Stimulated activated CD8-positive, alpha-beta memory T cell treated with anti-CD3 and anti-CD28 coated beads, Interleukin-4, amount 100 ng/mL, for 4 hours (primary cell): ENCODE results near the gene SORCS3.
"Not testable (repeated sequence)": the region's sequence is repeated elsewhere in the genome, so short reads cannot be mapped to it uniquely, and the experiment has no call there.

Experiments used
- DNase-seq, 2 donors: peaks; one replicate each; pipeline ENCODE4 v3.0.0-alpha.2; 2020; ENCODE audit warnings: low read depth in 2 of 2, low spot score in 1 of 2

Gene SORCS3

GRCh38 chr10:104689547-104689946 lies 48.5 kb downstream of the SORCS3 start:
- DNase-seq: no peak

- no peak for DNase-seq
These were observed 49.0 kb downstream of the SORCS3 start for GRCh38 chr10:104690101-104690500.

DNA sequence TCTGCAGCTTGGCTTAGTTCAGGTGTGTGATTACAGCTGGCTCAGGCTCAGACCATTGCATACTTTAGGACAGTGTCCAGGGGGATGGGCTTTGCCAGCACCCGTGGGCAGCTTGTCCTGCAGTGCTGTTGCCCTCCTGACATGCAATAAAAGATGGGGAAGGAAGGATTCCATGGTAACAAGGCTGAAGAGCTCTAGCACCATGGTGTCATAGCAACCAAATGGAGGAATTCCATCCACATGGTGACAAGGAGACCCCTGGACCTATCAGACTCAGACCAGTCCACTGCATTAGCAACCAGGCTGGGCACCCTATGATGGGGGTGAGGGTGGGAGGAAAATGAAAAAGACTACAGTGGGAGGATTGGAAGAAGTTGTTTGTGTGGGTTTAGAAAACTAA lies 49.9 kb downstream of the SORCS3 start:
- DNase-seq: no peak

DNA sequence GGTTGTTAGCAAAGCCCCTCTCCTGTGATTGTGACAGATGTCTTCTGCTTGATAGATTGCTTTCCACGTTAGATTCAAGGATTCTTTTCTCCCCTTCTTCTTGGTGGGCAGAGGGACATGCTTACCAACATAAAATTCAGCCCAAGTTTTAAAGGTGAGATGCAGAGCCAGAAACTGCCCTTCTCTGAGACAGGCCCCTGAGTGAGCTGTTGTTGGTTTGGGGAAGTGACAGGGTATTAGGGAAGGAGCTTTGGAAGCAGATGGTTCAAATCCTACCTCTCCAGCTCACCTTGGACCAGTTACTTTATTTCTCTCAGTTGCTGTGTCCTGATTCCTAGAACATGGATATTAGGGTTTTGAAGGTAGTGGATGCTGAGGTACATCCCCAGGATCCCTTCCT lies 53.0 kb downstream of the SORCS3 start:
- DNase-seq: no peak

GRCh38 chr10:104703262-104703661 lies 62.2 kb downstream of the SORCS3 start:
- DNase-seq: not testable (repeated sequence)

DNA sequence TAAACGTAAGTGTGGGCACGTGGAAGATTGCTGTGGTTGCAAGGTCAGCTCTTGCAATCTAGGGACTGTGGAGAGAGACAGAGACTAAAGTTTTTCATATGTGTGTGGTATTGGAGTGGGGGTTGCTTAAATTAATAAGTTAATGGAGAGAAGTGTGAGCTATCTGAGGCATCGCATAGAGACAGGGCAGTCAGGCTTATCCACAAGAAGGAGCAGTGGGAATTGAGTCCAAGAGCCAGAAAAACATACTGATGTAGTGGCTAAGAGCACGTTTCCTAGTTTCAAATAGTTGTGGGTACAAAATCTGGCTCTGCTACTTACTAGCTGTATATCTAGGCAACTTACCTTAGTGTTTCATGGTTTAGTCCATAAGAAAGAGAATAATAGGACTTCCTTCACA lies 65.8 kb downstream of the SORCS3 start:
- no peak for DNase-seq

- DNase-seq: no peak
These were observed 66.7 kb downstream of the SORCS3 start for GRCh38 chr10:104707602-104708459.

- DNase-seq: no peak
These were observed 70.2 kb downstream of the SORCS3 start for GRCh38 chr10:104711302-104711721.

DNA sequence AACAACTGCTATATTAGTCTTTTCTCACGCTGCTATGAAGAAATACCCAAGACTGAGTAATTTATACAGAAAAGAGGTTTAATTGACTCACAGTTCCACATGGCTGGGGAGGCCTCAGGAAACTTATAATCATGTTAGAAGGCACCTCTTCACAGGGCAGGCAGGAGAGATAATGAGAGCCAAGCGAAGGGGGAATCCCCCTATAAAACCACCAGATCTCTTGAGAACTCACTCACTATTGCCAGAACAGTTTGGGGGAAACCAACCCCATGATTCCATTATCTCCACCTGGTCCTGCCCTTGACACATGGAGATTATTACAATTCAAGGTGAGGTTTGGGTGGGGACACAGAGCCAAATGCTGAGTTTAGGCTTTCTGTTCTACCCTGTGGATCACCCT lies 89.5 kb downstream of the SORCS3 start:
- not testable (repeated sequence) for DNase-seq

DNA sequence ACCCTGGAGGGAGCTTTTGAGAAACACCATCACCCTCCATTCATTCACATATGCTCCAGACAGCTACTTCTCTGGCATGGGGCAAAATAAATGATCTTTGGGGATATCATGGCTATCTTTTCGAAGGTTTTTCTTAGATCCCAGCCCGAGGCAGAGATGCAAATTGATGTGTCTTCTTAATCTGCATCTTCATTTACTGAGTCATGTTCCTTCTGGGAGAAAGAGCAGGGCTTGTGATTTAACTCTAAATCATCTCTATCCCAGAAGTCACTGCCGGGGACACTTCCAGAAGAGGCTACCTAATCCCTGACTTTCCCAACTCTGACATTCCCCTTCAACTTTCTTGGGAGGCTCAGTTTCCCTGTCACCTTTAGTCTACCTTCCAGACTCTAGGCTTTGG lies 90.1 kb downstream of the SORCS3 start:
- DNase-seq: no peak

- no peak for DNase-seq
These were observed 91.1 kb downstream of the SORCS3 start for GRCh38 chr10:104732222-104732621.

DNA sequence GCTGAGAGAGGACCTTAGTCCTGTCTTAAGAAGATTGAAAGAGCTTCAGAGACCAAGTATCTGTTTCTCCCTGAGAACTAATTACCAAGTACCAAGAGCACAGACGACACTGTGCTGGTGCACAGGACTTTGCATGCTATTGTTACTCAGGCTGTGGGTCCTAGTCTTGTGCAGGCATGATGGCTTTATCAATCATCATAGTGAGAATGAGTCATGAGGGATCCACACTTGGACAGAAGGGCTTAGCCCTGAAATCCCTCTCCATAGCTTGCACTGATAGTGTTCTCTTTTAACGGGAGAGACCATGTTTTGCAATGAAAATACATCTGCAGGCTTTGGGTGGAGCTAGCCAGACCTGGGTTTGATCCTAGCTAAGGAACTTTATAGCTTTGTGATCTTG lies 93.3 kb downstream of the SORCS3 start:
- DNase-seq: no peak

DNA sequence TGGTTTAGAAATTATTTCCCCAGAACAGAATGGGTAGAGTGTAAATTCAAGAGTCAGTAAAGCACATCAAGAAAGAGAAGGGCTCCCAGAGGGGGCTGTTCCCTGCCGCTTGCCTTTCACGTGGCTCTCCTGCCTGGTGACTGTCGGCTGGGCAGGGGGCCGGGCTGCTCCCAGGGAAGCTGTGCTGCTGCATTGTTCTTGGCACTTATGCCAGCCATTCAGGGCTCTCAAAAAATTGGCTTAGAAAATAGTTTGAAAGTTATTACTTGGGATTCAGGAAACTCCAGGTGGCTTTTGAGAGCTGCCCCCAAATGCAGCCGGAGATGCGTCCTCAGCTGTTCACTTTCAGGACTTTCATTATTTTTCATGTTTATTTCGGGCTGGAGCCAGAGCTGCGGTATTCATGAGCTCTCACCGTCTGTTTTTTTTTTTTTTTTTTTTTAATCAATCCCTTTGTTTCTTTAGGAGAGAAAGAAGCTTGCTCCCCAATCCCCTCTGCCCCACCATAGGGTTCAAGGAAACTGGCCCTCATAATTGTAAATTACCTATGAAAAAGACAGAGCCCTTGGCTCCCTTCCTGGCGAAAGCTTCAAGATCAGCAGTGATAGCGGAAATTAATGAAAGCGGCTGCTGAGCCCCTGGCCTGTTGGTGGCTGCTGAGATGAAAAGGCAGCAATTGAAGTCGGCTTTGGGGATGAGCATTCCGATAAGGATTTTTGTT lies 94.1 kb downstream of the SORCS3 start:
- DNase-seq: no peak

DNA sequence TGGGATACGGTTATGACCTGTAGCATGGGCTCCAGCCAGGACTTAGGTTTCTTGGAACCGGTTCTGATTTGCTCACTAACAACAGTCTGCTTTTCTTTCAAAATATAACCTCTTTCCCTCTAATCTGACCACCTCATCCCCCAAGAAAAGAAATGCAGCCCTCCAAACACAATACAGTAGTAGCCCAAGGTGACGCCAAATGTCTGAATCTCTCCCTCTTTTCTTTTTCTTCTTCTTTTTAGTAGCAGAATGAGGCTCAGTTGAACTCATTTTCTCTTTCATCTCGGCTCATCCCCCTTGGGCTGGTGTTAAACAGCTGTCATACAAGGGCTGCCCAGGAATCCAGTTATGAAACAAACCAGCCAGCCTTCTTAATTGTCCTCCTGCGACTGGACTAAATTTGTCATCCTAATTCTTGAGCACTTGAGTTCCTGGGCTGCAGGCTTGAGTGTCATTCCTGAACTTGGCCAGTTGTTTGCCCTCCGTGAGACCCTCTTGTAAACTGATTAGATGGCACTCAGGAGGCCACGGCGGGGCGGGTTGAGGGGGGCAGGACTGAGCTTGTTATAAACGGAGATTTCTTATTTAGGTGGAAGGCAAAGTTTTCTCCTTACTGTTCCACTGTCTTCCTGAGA lies 94.8 kb downstream of the SORCS3 start:
- no peak for DNase-seq

- DNase-seq: no peak
These were observed 100.0 kb downstream of the SORCS3 start for GRCh38 chr10:104741127-104741526.

DNA sequence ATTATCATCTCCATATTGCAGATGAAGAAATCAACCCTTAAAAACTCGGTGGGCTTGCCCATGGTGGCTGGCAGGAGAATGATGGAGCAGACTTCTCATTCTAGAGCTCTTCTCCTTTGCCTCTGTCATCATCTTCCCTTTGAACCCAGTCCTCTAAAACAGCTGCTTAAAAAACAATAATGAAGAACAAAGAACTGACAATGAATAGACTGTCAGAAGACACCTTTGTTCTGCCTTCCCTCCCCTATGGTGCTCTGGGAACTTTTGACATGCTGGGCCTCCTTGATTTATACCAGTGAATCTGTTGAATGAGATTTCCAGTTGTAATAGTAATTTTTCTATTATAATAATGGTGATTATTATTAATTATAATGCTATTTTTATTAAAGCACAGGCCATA lies 103.0 kb downstream of the SORCS3 start:
- DNase-seq: no peak

DNA sequence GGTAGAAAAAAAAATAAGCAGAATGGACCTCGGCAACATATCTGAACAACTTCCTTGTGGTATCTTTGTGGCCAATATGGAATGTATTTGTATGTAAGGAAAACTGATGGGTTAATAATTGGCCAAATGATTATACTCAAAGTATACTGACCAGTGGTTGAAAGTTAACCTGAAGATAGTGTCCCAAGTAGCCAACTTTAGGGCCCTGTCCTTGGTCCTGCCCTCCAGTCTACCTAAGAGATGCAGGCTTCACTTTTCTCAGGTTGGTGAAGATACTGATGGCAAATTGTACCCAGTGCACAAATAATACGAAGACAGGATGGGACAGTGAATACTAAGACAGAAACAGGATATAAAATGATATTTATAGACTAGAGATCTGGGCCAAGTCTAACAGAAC lies 109.2 kb downstream of the SORCS3 start:
- no peak for DNase-seq

DNA sequence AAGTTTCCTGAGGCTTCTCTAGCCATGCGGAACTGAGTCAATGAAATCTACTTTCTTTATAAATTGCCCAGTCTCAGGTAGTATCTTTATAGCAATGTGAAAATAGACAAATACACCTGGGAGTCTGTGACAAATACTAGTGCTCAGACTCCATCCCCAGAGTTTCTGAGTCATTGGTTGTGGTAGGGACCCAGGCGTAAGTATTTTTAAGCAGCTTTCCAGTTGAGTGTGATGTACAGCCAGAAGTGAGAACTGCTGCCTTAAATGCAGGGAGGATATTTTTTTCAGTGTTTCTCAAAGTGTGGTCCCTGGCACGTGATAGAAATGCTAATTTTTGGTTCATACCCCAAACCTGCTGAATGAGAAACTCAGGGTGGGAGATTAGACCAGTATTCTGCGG lies 121.7 kb downstream of the SORCS3 start:
- no peak for DNase-seq

- no peak for DNase-seq
These were observed 125.3 kb downstream of the SORCS3 start for GRCh38 chr10:104766341-104766740.

GRCh38 chr10:104767282-104767681 lies 126.2 kb downstream of the SORCS3 start:
- DNase-seq: no peak

- no peak for DNase-seq
These were observed 126.7 kb downstream of the SORCS3 start for GRCh38 chr10:104767745-104768144.

DNA sequence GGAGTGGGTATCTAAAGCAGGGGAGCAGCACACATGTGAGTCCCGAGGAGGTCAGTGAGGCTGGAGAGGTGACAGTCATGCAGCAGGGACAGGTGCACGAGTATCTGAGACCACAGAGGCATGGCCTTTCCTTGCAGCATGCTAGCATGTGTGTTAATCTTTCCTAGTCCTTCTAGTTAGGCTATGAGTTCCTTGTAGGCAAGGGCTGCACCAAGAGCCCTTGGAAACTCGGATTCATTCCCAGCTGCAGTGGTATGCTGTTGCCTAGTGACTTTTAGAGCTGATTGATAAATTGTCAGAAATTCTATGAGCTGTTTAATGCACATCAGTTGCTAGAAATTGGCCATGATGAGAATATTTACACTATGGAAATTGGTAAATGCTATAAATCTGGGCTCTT lies 132.0 kb downstream of the SORCS3 start:
- DNase-seq: no peak
